Effector memory CD4-positive, alpha-beta T cell (primary cell): ENCODE results near the gene BHLHA9.

Experiments
- DNase-seq, 3 donors: peaks; one replicate each; pipeline ENCODE4 v3.0.0-alpha.2; 2020
- H3K27ac ChIP-seq: 2 replicates; pipeline ENCODE4 v1.7.0; 2013; ENCODE audit warnings: mild to moderate bottlenecking, low read length, moderate library complexity; ENCODE audit not compliant: insufficient read depth, poor library complexity, severe bottlenecking
- H3K27me3 ChIP-seq: replicated peaks from 2 replicates; pipeline ENCODE4 v1.7.0; 2013; ENCODE audit warnings: mild to moderate bottlenecking, low read length; ENCODE audit not compliant: insufficient read depth, control insufficient read depth, poor library complexity, severe bottlenecking
- H3K36me3 ChIP-seq: 2 replicates; pipeline ENCODE4 v1.7.0; 2013; ENCODE audit warnings: mild to moderate bottlenecking, low read length, moderate library complexity; ENCODE audit not compliant: control insufficient read depth, insufficient read depth
- H3K4me1 ChIP-seq: 2 replicates; pipeline ENCODE4 v1.7.0; 2013; ENCODE audit warnings: low read length, mild to moderate bottlenecking; ENCODE audit not compliant: control insufficient read depth, insufficient read depth, poor library complexity, severe bottlenecking
- H3K4me3 ChIP-seq: 2 replicates; pipeline ENCODE4 v1.7.0; 2013; ENCODE audit warnings: low read length, low read depth, mild to moderate bottlenecking; ENCODE audit not compliant: insufficient read depth, poor library complexity, severe bottlenecking
- H3K9me3 ChIP-seq: 2 replicates; pipeline ENCODE4 v1.7.0; 2013; ENCODE audit warnings: mild to moderate bottlenecking, low read length, moderate library complexity; ENCODE audit not compliant: control insufficient read depth

The BHLHA9 gene

GRCh38 chr17:1312261-1312870, 42.1 kb downstream of the BHLHA9 start:
- Histone ChIP-seq H3K36me3 (no peaks in the 10 kb centered on the region), H3K27ac (no peak overlapping the region), H3K9me3 (no peaks in the 10 kb centered on the region), H3K4me1 (no peaks in the 10 kb centered on the region), H3K4me3 (no peak overlapping the region), H3K27me3 (no peaks in the 10 kb centered on the region)
- no peak for DNase-seq

- DNase-seq: no peak
- no peak overlapping the region for H3K27ac ChIP-seq
- no peak overlapping the region for H3K4me3 ChIP-seq
- H3K4me1 ChIP-seq: no peaks in the 10 kb centered on the region
- H3K9me3 ChIP-seq: no peaks in the 10 kb centered on the region
- H3K27me3 ChIP-seq: no peaks in the 10 kb centered on the region
- no peaks in the 10 kb centered on the region for H3K36me3 ChIP-seq
These were observed 43.2 kb downstream of the BHLHA9 start for GRCh38 chr17:1313270-1314005.

GRCh38 chr17:1315409-1315808, 45.2 kb downstream of the BHLHA9 start:
- Histone ChIP-seq H3K27me3 (no peaks in the 10 kb centered on the region), H3K4me3 (no peak overlapping the region), H3K36me3 (no peaks in the 10 kb centered on the region)

GRCh38 chr17:1315891-1316403, 45.7 kb downstream of the BHLHA9 start:
- H3K27me3 ChIP-seq: no peaks in the 10 kb centered on the region
- no peaks in the 10 kb centered on the region for H3K36me3 ChIP-seq
- no peaks in the 10 kb centered on the region for H3K9me3 ChIP-seq

More at GRCh38 chr17:1315409-1315808, 45.2 kb downstream of the BHLHA9 start:
- no peak overlapping the region for H3K27ac ChIP-seq
- no peaks in the 10 kb centered on the region for H3K4me1 ChIP-seq
- DNase-seq: no peak
- no peaks in the 10 kb centered on the region for H3K9me3 ChIP-seq

More at GRCh38 chr17:1315891-1316403, 45.7 kb downstream of the BHLHA9 start:
- Histone ChIP-seq H3K4me3 (no peak overlapping the region), H3K4me1 (no peaks in the 10 kb centered on the region), H3K27ac (no peak overlapping the region)
- no peak for DNase-seq
